ENCODE data around the gene PLXNA3.

PLXNA3 gene

GRCh38 chrX:154458116-154458953 is at the start of gene PLXNA3:
PLXNA3 (plus strand) TSS chrX:154458281; CDS start chrX:154460184, 1,903 bp downstream.
- DNase-seq (ENCODE audit: low spot score) = no peak

GRCh38 chrX:154408659-154409221 is 49.3 kb upstream of the PLXNA3 start:
- no peak for DNase-seq (ENCODE audit: low spot score)

- peak; percentile 30 for DNase-seq (ENCODE audit: low spot score)
Measured at GRCh38 chrX:154409222-154409871, 48.7 kb upstream of the PLXNA3 start, which contains the start of gene DNASE1L1. DNASE1L1 (minus strand) TSS chrX:154409254; CDS start chrX:154405568, 3,686 bp downstream.

GRCh38 chrX:154411981-154412340 is 46.1 kb upstream of the PLXNA3 start:
- no peak for DNase-seq (ENCODE audit: low spot score)

- no peak for DNase-seq (ENCODE audit: low spot score)
Measured at GRCh38 chrX:154412468-154412867, 45.6 kb upstream of the PLXNA3 start.

- no peak for DNase-seq (ENCODE audit: low spot score)
Measured at GRCh38 chrX:154413142-154413541, 44.9 kb upstream of the PLXNA3 start.

GRCh38 chrX:154417157-154417556 is 40.9 kb upstream of the PLXNA3 start:
- no peak for DNase-seq (ENCODE audit: low spot score)

GRCh38 chrX:154419189-154419588 is 38.9 kb upstream of the PLXNA3 start:
- DNase-seq (ENCODE audit: low spot score) = no peak

GRCh38 chrX:154419688-154420401 is 38.2 kb upstream of the PLXNA3 start:
- no peak for DNase-seq (ENCODE audit: low spot score)

GRCh38 chrX:154420402-154420756 is 37.7 kb upstream of the PLXNA3 start:
- DNase-seq (ENCODE audit: low spot score) = no peak

GRCh38 chrX:154426916-154427770 is 30.9 kb upstream of the PLXNA3 start:
- DNase-seq (ENCODE audit: low spot score) = no peak

- DNase-seq (ENCODE audit: low spot score) = peak; percentile 90
Measured at GRCh38 chrX:154428176-154429171, 29.6 kb upstream of the PLXNA3 start, which contains the start of gene ATP6AP1. ATP6AP1 (plus strand) TSS chrX:154428677; CDS start chrX:154428693, 16 bp downstream.

- DNase-seq (ENCODE audit: low spot score) = no peak
Measured at GRCh38 chrX:154429711-154430110, 28.4 kb upstream of the PLXNA3 start.

- no peak for DNase-seq (ENCODE audit: low spot score)
Measured at GRCh38 chrX:154430479-154430878, 27.6 kb upstream of the PLXNA3 start.

GRCh38 chrX:154430916-154431315 is 27.2 kb upstream of the PLXNA3 start:
- no peak for DNase-seq (ENCODE audit: low spot score)

- no peak for DNase-seq (ENCODE audit: low spot score)
Measured at GRCh38 chrX:154431341-154431740, 26.7 kb upstream of the PLXNA3 start.

- no peak for DNase-seq (ENCODE audit: low spot score)
Measured at GRCh38 chrX:154432210-154432609, 25.9 kb upstream of the PLXNA3 start.

GRCh38 chrX:154433605-154434004 is 24.5 kb upstream of the PLXNA3 start:
- DNase-seq (ENCODE audit: low spot score) = no peak

- DNase-seq (ENCODE audit: low spot score) = no peak
Measured at GRCh38 chrX:154434394-154435168, 23.5 kb upstream of the PLXNA3 start.
